Smooth muscle cell (in vitro differentiated cells): ENCODE measurements around the gene EFCAB10. TPM values are rescaled to one million over a fixed set of nuclear protein-coding genes. Genes with fewer than 3 reads are reported as not detected.
"Not testable (repeated sequence)": the region's sequence is repeated elsewhere in the genome, so short reads cannot be mapped to it uniquely, and the experiment has no call there.

Experiments used
- DNase-seq: peaks from one replicate; lab custom pipeline; 2025; ENCODE audit not compliant: unreplicated experiment; lab: John Stamatoyannopoulos, UW
- H2AFZ ChIP-seq: fragments of 200-600 bp; sonication (generic); 2 replicates; pipeline ENCODE4 v1.6.0; 2016; ENCODE audit warnings: antibody characterized with exemption, low read depth, mild to moderate bottlenecking
- H3F3A ChIP-seq: fragments of 200-600 bp; sonication (generic); 2 replicates; pipeline ENCODE4 v1.6.0; 2017; ENCODE audit warnings: antibody characterized with exemption, low read depth
- H3K27ac ChIP-seq: fragments of 200-600 bp; sonication (generic); 2 replicates; pipeline ENCODE4 v1.5.1; 2016; ENCODE audit warnings: low read depth, mild to moderate bottlenecking
- H3K27me3 ChIP-seq: fragments of 200-600 bp; sonication (generic); 2 replicates; pipeline ENCODE4 v1.6.1; 2016; ENCODE audit warnings: low read depth, mild to moderate bottlenecking
- H3K36me3 ChIP-seq: fragments of 200-600 bp; sonication (generic); 2 replicates; pipeline ENCODE4 v1.5.1; 2016; ENCODE audit warnings: low read depth
- H3K4me1 ChIP-seq: fragments of 200-600 bp; sonication (generic); 2 replicates; pipeline ENCODE4 v1.5.1; 2016; ENCODE audit warnings: low read depth
- H3K4me2 ChIP-seq: fragments of 200-600 bp; sonication (generic); 2 replicates; pipeline ENCODE4 v1.6.0; 2016; ENCODE audit warnings: mild to moderate bottlenecking
- H3K4me3 ChIP-seq: fragments of 200-600 bp; sonication (generic); 2 replicates; pipeline ENCODE4 v1.5.1; 2016; ENCODE audit warnings: mild to moderate bottlenecking
- H3K79me2 ChIP-seq: fragments of 200-600 bp; sonication (generic); 2 replicates; pipeline ENCODE4 v1.6.0; 2016; ENCODE audit warnings: low read depth, mild to moderate bottlenecking
- H3K9ac ChIP-seq: fragments of 200-600 bp; sonication (generic); 2 replicates; pipeline ENCODE4 v1.6.0; 2016; ENCODE audit warnings: low read depth
- H3K9me3 ChIP-seq: fragments of 200-600 bp; sonication (generic); replicated peaks from 2 replicates; pipeline ENCODE4 v1.5.1; 2016; ENCODE audit warnings: low read depth
- H4K20me1 ChIP-seq: fragments of 200-600 bp; sonication (generic); 2 replicates; pipeline ENCODE4 v1.6.0; 2016; ENCODE audit warnings: low read depth
- WGBS: methylation state at CpG from one replicate; pipeline ENCODE4 v1.1.7; 2016; ENCODE audit warnings: low lambda C conversion rate; 5-methylcytosine and 5-hydroxymethylcytosine counted together
- polyA plus RNA-seq: library from polyadenylated mRNA; unstranded; fragments of >200 nt; fragmentation: Nextera tagmentation; extraction: Ambion mirVana; gene quantifications from 2 replicates; pipeline ENCODE4 v1.2.1, GENCODE V29; 2016
- total RNA-seq: library from RNA; depleted of rRNA; stranded (reverse); fragments of >200 nt; gene quantifications from 2 replicates; pipeline ENCODE4 v1.2.3, GENCODE V29; 2014
- TF ChIP-seq, protein P1 (sequence below): fragments of 200-600 bp; sonication (generic); IDR thresholded peaks from 2 replicates; pipeline ENCODE4 v1.5.1; 2017; ENCODE audit warnings: borderline replicate concordance, mild to moderate bottlenecking, antibody characterized with exemption; ENCODE audit not compliant: insufficient read depth, poor library complexity, severe bottlenecking

The EFCAB10 gene
- total and polyA plus RNA-seq, 2 experiments from 2014 or later: 0.56 to 1.2 TPM

DNA sequence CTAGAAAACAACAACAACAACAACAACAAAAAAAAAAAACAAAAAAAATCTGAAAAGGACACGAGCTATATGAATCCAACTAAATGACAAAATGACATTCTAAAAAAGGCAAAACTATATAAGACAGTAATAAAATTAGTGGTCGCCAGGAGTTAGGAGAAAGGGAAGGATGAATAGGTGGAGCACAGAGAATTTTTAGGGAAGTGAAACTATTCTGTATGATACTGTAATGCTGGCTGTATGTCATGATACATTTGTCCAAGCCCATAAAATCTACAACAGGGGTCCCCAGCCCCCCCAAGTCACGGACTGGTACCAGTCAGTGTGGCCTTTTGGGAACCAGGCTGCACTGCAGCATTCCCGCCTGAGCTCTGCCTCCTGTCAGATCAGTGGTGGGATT, 56.5 kb downstream of the EFCAB10 start:
- peaks cover 12% of the 10 kb centered on the region for H3K79me2 ChIP-seq
- peaks cover 7% of the 10 kb centered on the region for H3K4me1 ChIP-seq
- H3K36me3 ChIP-seq: no peaks in the 10 kb centered on the region
- H3F3A ChIP-seq: no peaks in the 10 kb centered on the region
- TF ChIP-seq, protein P1, sequence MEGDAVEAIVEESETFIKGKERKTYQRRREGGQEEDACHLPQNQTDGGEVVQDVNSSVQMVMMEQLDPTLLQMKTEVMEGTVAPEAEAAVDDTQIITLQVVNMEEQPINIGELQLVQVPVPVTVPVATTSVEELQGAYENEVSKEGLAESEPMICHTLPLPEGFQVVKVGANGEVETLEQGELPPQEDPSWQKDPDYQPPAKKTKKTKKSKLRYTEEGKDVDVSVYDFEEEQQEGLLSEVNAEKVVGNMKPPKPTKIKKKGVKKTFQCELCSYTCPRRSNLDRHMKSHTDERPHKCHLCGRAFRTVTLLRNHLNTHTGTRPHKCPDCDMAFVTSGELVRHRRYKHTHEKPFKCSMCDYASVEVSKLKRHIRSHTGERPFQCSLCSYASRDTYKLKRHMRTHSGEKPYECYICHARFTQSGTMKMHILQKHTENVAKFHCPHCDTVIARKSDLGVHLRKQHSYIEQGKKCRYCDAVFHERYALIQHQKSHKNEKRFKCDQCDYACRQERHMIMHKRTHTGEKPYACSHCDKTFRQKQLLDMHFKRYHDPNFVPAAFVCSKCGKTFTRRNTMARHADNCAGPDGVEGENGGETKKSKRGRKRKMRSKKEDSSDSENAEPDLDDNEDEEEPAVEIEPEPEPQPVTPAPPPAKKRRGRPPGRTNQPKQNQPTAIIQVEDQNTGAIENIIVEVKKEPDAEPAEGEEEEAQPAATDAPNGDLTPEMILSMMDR: no peak
- H3K27me3 ChIP-seq: no peaks in the 10 kb centered on the region
- no peak for DNase-seq
- H3K4me2 ChIP-seq: no peak overlapping the region
- peaks cover 5% of the 10 kb centered on the region for H4K20me1 ChIP-seq
- no peak overlapping the region for H3K9ac ChIP-seq
- no peak overlapping the region for H2AFZ ChIP-seq
- H3K27ac ChIP-seq: no peak overlapping the region
- H3K9me3 ChIP-seq: no peaks in the 10 kb centered on the region
- no peak overlapping the region for H3K4me3 ChIP-seq
- 94% methylated on average over 4 of the region's 4 CpGs for WGBS

DNA sequence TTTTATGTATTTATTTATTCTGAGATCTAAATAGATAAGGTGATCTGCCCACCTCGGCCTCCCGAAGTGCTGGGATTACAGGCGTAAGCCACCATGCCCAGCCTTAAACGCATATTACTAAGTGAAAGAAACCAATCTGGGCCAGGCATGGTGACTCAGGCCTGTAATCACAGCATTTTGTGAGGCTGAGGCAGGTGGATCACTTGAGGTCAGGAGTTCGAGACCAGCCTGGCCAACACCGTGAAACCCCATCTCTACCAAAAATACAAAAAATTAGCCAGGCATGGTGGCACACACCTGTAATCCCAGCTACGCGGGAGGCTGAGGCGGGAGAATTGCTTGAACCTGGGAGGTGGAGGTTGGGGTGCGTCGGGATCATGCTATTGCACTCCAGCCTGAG, 56.9 kb downstream of the EFCAB10 start:
- DNase-seq, H3K27ac ChIP-seq, H3K4me3 ChIP-seq, H3K36me3 ChIP-seq, H3F3A ChIP-seq, H3K4me2 ChIP-seq, H3K4me1 ChIP-seq, H3K27me3 ChIP-seq, H3K9ac ChIP-seq, H4K20me1 ChIP-seq, H3K9me3 ChIP-seq, H2AFZ ChIP-seq: not testable (repeated sequence)
- WGBS: 95% methylated on average over 11 of the region's 11 CpGs
- peaks cover 16% of the 10 kb centered on the region for H3K79me2 ChIP-seq

DNA sequence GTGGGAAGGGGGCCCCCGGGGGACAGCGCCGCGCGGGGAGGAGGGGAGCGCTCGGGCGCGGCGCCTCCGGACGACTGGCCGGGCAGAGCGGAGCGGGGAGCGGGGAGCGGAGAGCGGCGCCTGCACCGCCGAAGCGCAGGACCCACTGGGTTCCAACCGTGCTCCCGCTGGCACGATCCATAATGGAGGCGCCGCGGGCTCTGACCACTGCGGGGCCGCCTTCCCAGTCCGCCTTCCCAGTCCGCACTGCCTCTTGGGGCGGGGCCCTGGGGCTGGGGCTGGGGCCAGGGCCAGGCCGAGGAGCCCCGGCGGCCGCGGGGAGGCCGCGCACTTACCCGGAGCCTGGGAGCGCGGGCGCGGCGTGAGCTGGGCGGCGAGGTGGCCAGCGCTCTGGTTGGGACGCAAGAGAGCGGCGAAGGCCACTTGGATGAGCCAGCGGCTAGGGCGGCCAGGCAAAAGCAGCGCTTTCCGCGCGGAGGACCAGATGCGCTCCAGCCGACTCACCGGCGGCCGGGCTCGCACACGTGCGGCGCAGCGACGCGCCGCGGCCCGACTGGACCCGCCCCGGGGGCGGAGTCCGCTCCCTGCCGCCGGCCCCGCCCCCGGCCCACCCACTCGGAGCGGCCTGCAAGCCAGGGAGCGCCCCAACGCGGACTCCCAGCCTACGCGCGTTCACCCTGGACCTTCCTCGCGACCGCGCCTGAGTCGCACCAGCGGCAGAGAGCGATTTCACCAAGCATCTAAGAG, 59.4 kb downstream of the EFCAB10 start, which contains the start of gene PUS7:
TSS of gene PUS7 (minus strand) at position 555 of the 747 bp plus-strand sequence. CDS start 13,759 bp downstream, outside the sequence.
- peak within 1 kb of the TSS; percentile 79 for H3K4me3 ChIP-seq
- peaks cover 30% of the 10 kb centered on the region for H3K79me2 ChIP-seq
- H3K27ac ChIP-seq: peak within 1 kb of the TSS; percentile 62
- H4K20me1 ChIP-seq: peaks cover 15% of the 10 kb centered on the region
- H3K27me3 ChIP-seq: no peaks in the 10 kb centered on the region
- H3K36me3 ChIP-seq: no peaks in the 10 kb centered on the region
- H3K9ac ChIP-seq: peak within 1 kb of the TSS; percentile 35
- peak; percentile 86 for DNase-seq
- WGBS: 1% methylated on average over 37 of the region's 96 CpGs
- no peaks in the 10 kb centered on the region for H3F3A ChIP-seq
- TF ChIP-seq, protein P1: no peak
- peak within 1 kb of the TSS; percentile 93 for H3K4me2 ChIP-seq
- peaks cover 7% of the 10 kb centered on the region for H3K4me1 ChIP-seq
- no peaks in the 10 kb centered on the region for H3K9me3 ChIP-seq
- H2AFZ ChIP-seq: peak within 1 kb of the TSS; percentile 96

DNA sequence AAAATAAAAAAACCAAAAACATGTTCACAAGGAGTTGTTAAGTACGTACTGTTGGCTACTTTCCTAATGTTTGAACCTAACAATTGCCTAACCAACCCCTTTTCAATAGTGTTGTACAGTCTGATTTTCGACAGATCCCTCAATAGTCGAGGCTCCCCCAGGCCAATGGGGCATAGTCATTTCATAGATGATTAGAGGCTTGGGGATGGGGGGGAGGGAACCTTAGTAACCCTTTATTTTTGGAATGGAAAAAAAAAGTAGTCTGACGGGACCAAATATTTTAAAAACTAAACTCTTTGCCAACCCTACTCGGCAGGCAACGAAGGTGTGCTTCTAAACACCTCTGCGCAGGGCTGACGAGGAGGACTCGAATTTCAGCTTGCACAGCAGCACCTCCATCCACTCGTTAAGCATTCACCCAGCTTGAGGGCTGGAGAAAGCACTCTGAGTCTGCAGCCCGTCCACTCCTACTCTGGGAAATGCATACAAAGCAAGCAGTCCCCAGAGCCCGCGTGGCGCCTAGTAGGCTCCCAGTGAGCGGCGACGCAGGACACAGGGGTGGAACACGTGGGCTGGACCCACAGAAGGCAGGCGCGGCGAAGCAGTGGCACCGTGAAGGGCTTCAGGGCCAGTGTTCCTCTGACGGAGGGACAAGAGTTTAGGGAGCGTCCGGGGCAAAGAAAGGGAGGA, 60.1 kb downstream of the EFCAB10 start:
- peak overlapping the region; percentile 93 for H3K4me2 ChIP-seq
- 9% methylated on average over 24 of the region's 25 CpGs for WGBS
- peak overlapping the region; percentile 79 for H3K4me3 ChIP-seq
- no peaks in the 10 kb centered on the region for H3K27me3 ChIP-seq
- no peaks in the 10 kb centered on the region for H3K36me3 ChIP-seq
- peaks cover 7% of the 10 kb centered on the region for H3K4me1 ChIP-seq
- peak overlapping the region; percentile 18 for H3K9ac ChIP-seq
- H3K27ac ChIP-seq: peak overlapping the region; percentile 61
- H3K9me3 ChIP-seq: no peaks in the 10 kb centered on the region
- peaks cover 37% of the 10 kb centered on the region for H3K79me2 ChIP-seq
- TF ChIP-seq, protein P1: no peak
- H3F3A ChIP-seq: no peaks in the 10 kb centered on the region
- peak; percentile 63 for DNase-seq
- H2AFZ ChIP-seq: peak overlapping the region; percentile 96
- H4K20me1 ChIP-seq: peaks cover 15% of the 10 kb centered on the region

DNA sequence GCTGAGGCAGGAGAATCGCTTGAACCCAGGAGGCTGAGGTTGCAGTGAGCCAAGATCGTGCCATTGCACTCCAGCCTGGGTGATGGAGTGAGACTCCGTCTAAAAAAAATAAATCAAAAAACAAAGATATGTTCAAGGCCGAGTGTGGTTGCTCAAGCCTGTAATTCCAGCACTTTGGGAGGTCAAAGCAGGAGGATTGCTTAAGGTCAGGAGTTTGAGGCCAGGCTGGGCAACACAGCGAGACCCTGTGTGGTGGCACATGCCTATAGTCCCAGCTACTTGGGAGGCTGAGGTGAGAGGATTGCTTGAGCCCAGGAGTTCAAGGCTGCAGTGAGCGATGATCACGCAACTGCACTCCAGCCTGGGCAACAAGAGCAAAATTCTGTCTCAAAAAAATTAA, 60.7 kb downstream of the EFCAB10 start:
- not testable (repeated sequence) for H3K9ac ChIP-seq, H3K36me3 ChIP-seq, DNase-seq, H3K27me3 ChIP-seq, H3K9me3 ChIP-seq, H3F3A ChIP-seq, H2AFZ ChIP-seq, H3K27ac ChIP-seq, H3K4me1 ChIP-seq
- Histone ChIP-seq H3K4me2 (peak overlapping the region; percentile 93), H4K20me1 (peaks cover 15% of the 10 kb centered on the region), H3K79me2 (peaks cover 42% of the 10 kb centered on the region), H3K4me3 (peak overlapping the region; percentile 79)
- WGBS: 89% methylated on average over 7 of the region's 7 CpGs
